SK-MEL-5 (cell line): Measurements from ENCODE around the gene FRMD3. TPM values are rescaled to one million over a fixed set of nuclear protein-coding genes. Genes with fewer than 3 reads are reported as not detected.

Source experiments
- DNase-seq: peaks from one replicate; pipeline ENCODE4 v3.0.0-alpha.2; 2016; ENCODE audit warnings: low read depth, low spot score
- in situ Hi-C: cut with HindIII; loops from 2 replicates; pipeline ENCODE4 v1.10.0; 2016; ENCODE audit warnings: low sequenced_read_pairs, high pct_unique_total_duplicates, low pct_unique_long_range_greater_than_20kb
- total RNA-seq: library from RNA; depleted of rRNA; stranded (reverse); fragments of >200 nt; shearing (Covaris generic); gene quantifications from 2 replicates; pipeline ENCODE4 v1.2.3, GENCODE V29; 2014

The FRMD3 gene
- total RNA-seq, 1 experiment from 2014 or later = 22.1 TPM

GRCh38 chr9:83340451-83340850 is 197.8 kb downstream of the FRMD3 start:
- in situ Hi-C loops = no loop called here
- no peak for DNase-seq

- no peak for DNase-seq
- in situ Hi-C loops = no loop called here
These were observed 198.8 kb downstream of the FRMD3 start for GRCh38 chr9:83339435-83339834.

GRCh38 chr9:83336706-83337105 is 201.5 kb downstream of the FRMD3 start:
- peak; percentile 6 for DNase-seq
- in situ Hi-C loops = no loop called here

- DNase-seq = peak; percentile 87
- in situ Hi-C loops = no loop called here
These were observed 203.9 kb downstream of the FRMD3 start for GRCh38 chr9:83334320-83334719.

GRCh38 chr9:83330207-83331196 is 207.7 kb downstream of the FRMD3 start:
- in situ Hi-C loops = no loop called here
- DNase-seq = peak; percentile 26

- peak; percentile 77 for DNase-seq
- in situ Hi-C loops = no loop called here
These were observed 210.2 kb downstream of the FRMD3 start for GRCh38 chr9:83327750-83328622.

- in situ Hi-C loops = no loop called here
- DNase-seq = peak; percentile 79
These were observed 210.9 kb downstream of the FRMD3 start for GRCh38 chr9:83327323-83327722.

GRCh38 chr9:83323148-83323547 is 215.1 kb downstream of the FRMD3 start:
- in situ Hi-C loops = no loop called here
- DNase-seq = no peak

DNA sequence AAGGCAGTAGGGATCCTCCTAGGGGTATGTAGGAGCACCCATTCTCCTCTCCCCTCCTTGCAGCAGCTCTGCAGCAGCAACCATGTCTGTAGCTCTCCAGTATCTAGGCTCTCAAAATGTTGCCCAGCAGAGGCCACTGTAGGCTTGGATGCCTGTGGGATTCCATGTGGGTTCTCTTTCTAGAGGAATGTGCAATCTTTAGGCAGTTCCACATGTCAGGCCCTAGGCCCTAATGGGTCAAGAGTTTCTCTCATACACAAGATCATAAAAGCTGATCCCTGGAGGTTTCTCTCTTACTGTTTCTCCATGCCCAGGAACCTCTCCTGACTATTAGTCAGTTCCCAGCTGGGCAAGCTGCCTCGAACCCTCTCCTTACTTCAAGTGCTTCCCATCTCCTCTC is 215.8 kb downstream of the FRMD3 start:
- in situ Hi-C loops = no loop called here
- DNase-seq = peak; percentile 47

DNA sequence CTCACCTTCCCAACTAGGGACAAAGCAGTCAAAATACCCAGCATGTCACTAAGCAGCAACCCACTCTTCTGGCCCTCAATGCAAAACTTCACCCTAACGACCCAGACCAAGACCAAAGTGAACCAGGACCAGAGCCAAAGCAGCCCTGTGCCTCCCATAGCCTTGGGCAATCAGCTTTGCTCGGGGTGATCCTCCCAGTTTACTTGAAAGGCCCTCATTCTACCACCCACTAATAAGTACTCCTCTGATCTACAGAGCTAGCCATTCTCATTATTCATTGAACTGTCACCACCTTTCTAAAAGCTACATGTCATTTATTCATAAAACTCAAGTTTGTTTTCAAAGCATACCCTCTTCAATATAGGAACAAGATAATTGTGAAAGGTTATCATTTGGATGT is 221.0 kb downstream of the FRMD3 start:
- in situ Hi-C loops = no loop called here
- no peak for DNase-seq

DNA sequence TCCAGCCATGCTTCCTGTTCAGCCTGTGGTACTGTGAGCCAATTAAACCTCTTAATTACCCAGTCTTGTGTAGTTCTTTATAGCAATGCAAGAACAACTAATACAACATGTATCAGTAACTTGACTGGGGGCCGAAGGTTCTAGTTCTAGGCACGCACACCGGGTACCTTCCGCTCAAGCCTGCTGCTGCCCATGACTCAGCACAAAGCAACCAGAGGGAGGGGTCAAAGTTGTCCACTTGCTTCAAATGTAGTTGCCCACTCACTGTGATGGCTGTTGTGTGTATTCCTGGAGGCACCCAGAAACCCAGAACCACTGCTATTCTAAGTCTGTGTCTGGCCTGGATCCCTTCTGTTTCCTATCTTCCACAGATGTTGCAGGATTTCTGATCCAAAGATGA is 222.6 kb downstream of the FRMD3 start:
- in situ Hi-C loops = no loop called here
- DNase-seq = no peak

DNA sequence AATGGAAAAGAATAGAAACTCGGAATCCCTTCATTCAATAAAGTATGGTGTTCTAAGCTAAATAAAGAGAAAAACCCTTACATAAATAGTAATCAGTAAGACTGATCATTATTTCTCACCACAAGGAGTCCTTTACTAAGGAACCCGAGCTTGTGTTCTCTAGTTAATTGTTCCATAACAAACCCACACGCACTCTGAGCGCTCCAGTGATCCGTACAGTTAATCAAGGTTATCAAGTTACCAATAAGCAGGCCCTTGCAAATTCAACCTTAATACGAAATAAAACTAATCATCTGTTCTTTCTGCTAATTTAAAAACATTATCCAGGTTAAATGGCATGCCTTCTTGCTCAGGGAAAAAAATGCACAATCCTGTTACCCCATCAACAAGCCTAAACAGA is 224.4 kb downstream of the FRMD3 start:
- no peak for DNase-seq
- in situ Hi-C loops = no loop called here

- in situ Hi-C loops = no loop called here
- no peak for DNase-seq
These were observed 225.7 kb downstream of the FRMD3 start for GRCh38 chr9:83312537-83312936.

GRCh38 chr9:83307066-83307724 is 231.0 kb downstream of the FRMD3 start:
- DNase-seq = no peak
- in situ Hi-C loops = no loop called here

DNA sequence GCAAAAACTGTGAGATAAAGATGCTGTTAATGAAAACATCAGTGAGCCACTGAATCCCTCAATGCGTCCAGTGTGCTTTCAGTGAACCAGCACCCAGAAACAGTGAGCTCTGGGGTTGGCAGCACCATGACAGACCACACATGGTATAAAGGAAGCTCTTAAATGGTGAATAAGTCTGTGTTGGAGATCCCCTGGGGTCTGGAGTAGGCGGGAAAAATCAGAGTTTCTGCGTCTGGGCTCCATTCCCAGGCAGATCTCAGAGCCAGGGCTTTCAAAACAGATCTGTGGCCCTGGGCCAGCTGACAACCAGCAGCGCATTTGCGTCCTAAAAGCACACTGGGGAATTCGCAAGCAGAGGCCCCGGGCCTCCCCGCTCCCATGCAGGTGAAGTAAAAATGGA is 233.5 kb downstream of the FRMD3 start:
- DNase-seq = no peak
- in situ Hi-C loops = no loop called here

GRCh38 chr9:83299571-83299970 is 238.6 kb downstream of the FRMD3 start:
- in situ Hi-C loops = no loop called here
- peak; percentile 67 for DNase-seq

GRCh38 chr9:83299094-83299493 is 239.1 kb downstream of the FRMD3 start:
- in situ Hi-C loops = no loop called here
- DNase-seq = no peak

- in situ Hi-C loops = no loop called here
- DNase-seq = no peak
These were observed 242.1 kb downstream of the FRMD3 start for GRCh38 chr9:83296123-83296522.
